A549 (cell line): ENCODE results near the gene CCDC102B. TPM values are rescaled to one million over a fixed set of nuclear protein-coding genes. Genes with fewer than 3 reads are reported as not detected.

Experiments
- ATAC-seq, 2 experiments: fragments of 200-7000 bp in 1 of 2; fragments of >200 bp in 1 of 2; cut with Nextera tagmentation in 1 of 2; cut with Tn5 transposase in 1 of 2; 3 replicates each; pipeline versions ENCODE4 v1.8.0 to v1.9.1; 2018 to 2020; ENCODE audit warnings: mild to moderate bottlenecking in 1 of 2, moderate library complexity in 1 of 2
- CTCF ChIA-PET: fragments of 300-600 bp; sonication (Branson Sonifier 250); formaldehyde crosslinking; extraction: SDS; loops from one replicate; lab custom pipeline; 2021; ENCODE audit warnings: antibody characterized with exemption, inconsistent platforms; lab: Yijun Ruan, JAX
- POLR2A ChIA-PET: fragments of 350-600 bp; formaldehyde crosslinking; extraction: SDS; loops from one replicate; lab custom pipeline; 2021; ENCODE audit warnings: antibody characterized with exemption, inconsistent platforms; lab: Yijun Ruan, JAX
- DNase-seq, 2 experiments: peaks; one replicate each; pipeline versions ENCODE4 v3.0.0 to v3.0.0-alpha.2; 2011 to 2016; ENCODE audit warnings: low read depth in 1 of 2, low spot score in 1 of 2
- FAIRE-seq: peaks from 2 replicates; lab custom pipeline; 2011; peaks lifted over from hg19 to GRCh38; lab: Jason Lieb, UNC
- H3K27ac ChIP-seq, 2 experiments: fragments of >200 bp; sonication (Bioruptor Twin); formaldehyde crosslinking; 3 replicates each; pipeline ENCODE4 v1.5.1; 2016 to 2017
- H3K4me1 ChIP-seq: fragments of >200 bp; sonication (Bioruptor Twin); formaldehyde crosslinking; 3 replicates; pipeline ENCODE4 v1.6.1; 2016
- H3K4me2 ChIP-seq: fragments of >200 bp; sonication (Bioruptor Twin); formaldehyde crosslinking; 3 replicates; pipeline ENCODE4 v1.6.1; 2016
- H3K4me3 ChIP-seq: fragments of >200 bp; sonication (Bioruptor Twin); formaldehyde crosslinking; 3 replicates; pipeline ENCODE4 v1.5.1; 2016
- H3K9me3 ChIP-seq: fragments of >200 bp; sonication (Bioruptor Twin); formaldehyde crosslinking; 3 replicates; pipeline ENCODE4 v1.6.1; 2016
- BHLHE40 ChIP-seq: IDR thresholded peaks from 2 replicates; pipeline ENCODE4 v1.6.1; 2012; ENCODE audit warnings: low read depth, low read length, inconsistent platforms
- CHD2 ChIP-seq: fragments of 150-350 bp; IDR thresholded peaks from 2 replicates; pipeline ENCODE4 v1.6.1; 2014; ENCODE audit warnings: low read length; ENCODE audit not compliant: partially characterized antibody
- CHD4 ChIP-seq: fragments of 200-600 bp; sonication (generic); IDR thresholded peaks from 2 replicates; pipeline ENCODE4 v1.6.1; 2016; ENCODE audit warnings: antibody characterized with exemption, mild to moderate bottlenecking, borderline replicate concordance
- EHMT2 ChIP-seq: fragments of 200-600 bp; sonication (generic); IDR thresholded peaks from 2 replicates; pipeline ENCODE4 v1.6.1; 2016; ENCODE audit warnings: antibody characterized with exemption, low read depth, mild to moderate bottlenecking, moderate library complexity
- ELK1 ChIP-seq: fragments of 150-350 bp; IDR thresholded peaks from 2 replicates; pipeline ENCODE4 v1.6.1; 2014; ENCODE audit warnings: low read depth, mild to moderate bottlenecking, low read length
- ESRRA ChIP-seq: fragments of 150-350 bp; IDR thresholded peaks from 2 replicates; pipeline ENCODE4 v1.6.1; 2014; ENCODE audit warnings: mild to moderate bottlenecking, low read length, borderline replicate concordance
- HES2 ChIP-seq: fragments of >200 bp; sonication (Bioruptor Twin); formaldehyde crosslinking; IDR thresholded peaks from 2 replicates; pipeline ENCODE4 v1.6.1; 2016
- HEYL ChIP-seq: fragments of 250-450 bp; sonication (Bioruptor Pico); IDR thresholded peaks from 2 replicates; pipeline ENCODE4 v1.8.0; 2021; ENCODE audit warnings: mild to moderate bottlenecking, moderate library complexity
- HOXA7 ChIP-seq: fragments of 250-450 bp; sonication (Bioruptor Pico); IDR thresholded peaks from 2 replicates; pipeline ENCODE4 v1.5.0; 2020; ENCODE audit warnings: mild to moderate bottlenecking, moderate library complexity
- MAFK ChIP-seq: fragments of 450-650 bp; IDR thresholded peaks from 2 replicates; pipeline ENCODE4 v1.6.1; 2014; ENCODE audit not compliant: partially characterized antibody
- MAZ ChIP-seq: fragments of 150-350 bp; IDR thresholded peaks from 2 replicates; pipeline ENCODE4 v1.6.1; 2014; ENCODE audit warnings: antibody characterized with exemption, low read depth, low read length, borderline replicate concordance
- MYC ChIP-seq: IDR thresholded peaks from 2 replicates; pipeline ENCODE4 v1.6.1; 2012; ENCODE audit warnings: mild to moderate bottlenecking, inconsistent platforms, low read length, improper control_type of control experiment, borderline replicate concordance
- NFE2L2 ChIP-seq: fragments of 150-350 bp; conservative IDR thresholded peaks from 2 replicates; pipeline ENCODE4 v1.6.1; 2014; ENCODE audit warnings: low read length
- NPAS2 ChIP-seq: fragments of 250-450 bp; sonication (Bioruptor Pico); IDR thresholded peaks from 2 replicates; pipeline ENCODE4 v1.8.0; 2022; ENCODE audit warnings: mild to moderate bottlenecking, moderate library complexity, borderline replicate concordance
- PHF8 ChIP-seq: fragments of 200-600 bp; sonication (generic); IDR thresholded peaks from 2 replicates; pipeline ENCODE4 v1.6.1; 2016; ENCODE audit warnings: low read depth, mild to moderate bottlenecking, antibody characterized with exemption, moderate library complexity, borderline replicate concordance
- RAD21 ChIP-seq, 2 experiments: fragments of >200 bp in 1 of 2; sonication (Bioruptor Twin) in 1 of 2; formaldehyde crosslinking in 1 of 2; IDR thresholded peaks in 1 of 2; conservative IDR thresholded peaks in 1 of 2; 2 replicates in 1 of 2; 3 replicates in 1 of 2; pipeline ENCODE4 v1.6.1; 2012 to 2018; ENCODE audit warnings: inconsistent platforms in 1 of 2
- REST ChIP-seq: fragments of 200-600 bp; sonication (generic); IDR thresholded peaks from 2 replicates; pipeline ENCODE4 v1.6.1; 2016; ENCODE audit warnings: antibody characterized with exemption, mild to moderate bottlenecking, moderate library complexity
- SREBF2 ChIP-seq: fragments of 450-650 bp; IDR thresholded peaks from 2 replicates; pipeline ENCODE4 v1.6.1; 2014; ENCODE audit warnings: mild to moderate bottlenecking, moderate library complexity
- TFCP2L1 ChIP-seq: fragments of 250-450 bp; sonication (Bioruptor Pico); IDR thresholded peaks from 2 replicates; pipeline ENCODE4 v1.5.0; 2021; ENCODE audit warnings: mild to moderate bottlenecking
- TP53 ChIP-seq: fragments of 250-450 bp; sonication (Bioruptor Pico); IDR thresholded peaks from 2 replicates; pipeline ENCODE4 v1.5.0; 2021; ENCODE audit warnings: mild to moderate bottlenecking, moderate library complexity
- ZC3H11A ChIP-seq: fragments of 450-650 bp; IDR thresholded peaks from 2 replicates; pipeline ENCODE4 v1.6.1; 2014; ENCODE audit warnings: antibody characterized with exemption, mild to moderate bottlenecking
- ZFP36 ChIP-seq: fragments of 450-650 bp; IDR thresholded peaks from 2 replicates; pipeline ENCODE4 v1.6.1; 2014; ENCODE audit warnings: borderline replicate concordance; ENCODE audit not compliant: partially characterized antibody
- WGBS: methylation state at CpG from one replicate; pipeline ENCODE4 v1.1.6; 2017; ENCODE audit errors: missing lambda C conversion rate; 5-methylcytosine and 5-hydroxymethylcytosine counted together
- polyA plus RNA-seq, 4 experiments: library from polyadenylated mRNA; depleted of rRNA in 3 of 4; stranded (reverse); fragments of >200 nt; fragmentation: RNase III in 1 of 4; extraction: RNeasy Plus Mini Kit Qiagen cat#74134 plus additional on column Dnase treatment in 1 of 4; gene quantifications; 2 replicates in 3 of 4; 3 replicates in 1 of 4; pipeline ENCODE4 v1.2.3, GENCODE V29; 2011 to 2017
- TF ChIP-seq, protein P1 (sequence below): fragments of >200 bp; sonication (Bioruptor Twin); formaldehyde crosslinking; IDR thresholded peaks from 3 replicates; pipeline ENCODE4 v1.5.1; 2016
- TF ChIP-seq, protein P2 (sequence below): fragments of 250-450 bp; sonication (Bioruptor Pico); IDR thresholded peaks from 2 replicates; pipeline ENCODE4 v1.5.0; 2020; ENCODE audit warnings: low read depth, mild to moderate bottlenecking, moderate library complexity
- TF ChIP-seq, protein P3 (sequence below): IDR thresholded peaks from 2 replicates; pipeline ENCODE4 v1.6.1; 2012

Gene CCDC102B
- polyA plus RNA-seq, 2 of the 4 experiments (the other 2 are of a cell fraction) = 1.2 to 1.6 TPM

DNA sequence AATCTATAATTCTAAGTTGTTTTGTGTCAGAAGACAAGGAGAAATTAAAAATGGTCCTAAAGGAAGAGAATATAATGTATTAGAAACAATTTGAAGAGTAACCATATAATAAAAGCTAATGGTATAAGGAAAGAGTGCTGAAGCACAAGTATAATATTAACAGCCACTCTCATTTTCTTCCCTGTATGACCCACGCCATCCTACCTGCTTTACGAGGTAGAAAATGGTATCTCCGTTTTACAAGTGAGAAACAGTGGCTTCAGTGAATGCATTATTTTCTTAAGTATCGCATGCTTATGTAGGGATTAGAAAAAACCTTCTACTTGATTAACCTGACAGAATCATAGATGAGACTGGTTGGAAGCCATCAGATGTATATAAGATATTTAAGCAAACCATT is 266.2 kb downstream of the CCDC102B start:
- no peak for TF ChIP-seq ESRRA
- no peak for TF ChIP-seq HOXA7
- no peak for TF ChIP-seq ZC3H11A
- TF ChIP-seq, protein P1, sequence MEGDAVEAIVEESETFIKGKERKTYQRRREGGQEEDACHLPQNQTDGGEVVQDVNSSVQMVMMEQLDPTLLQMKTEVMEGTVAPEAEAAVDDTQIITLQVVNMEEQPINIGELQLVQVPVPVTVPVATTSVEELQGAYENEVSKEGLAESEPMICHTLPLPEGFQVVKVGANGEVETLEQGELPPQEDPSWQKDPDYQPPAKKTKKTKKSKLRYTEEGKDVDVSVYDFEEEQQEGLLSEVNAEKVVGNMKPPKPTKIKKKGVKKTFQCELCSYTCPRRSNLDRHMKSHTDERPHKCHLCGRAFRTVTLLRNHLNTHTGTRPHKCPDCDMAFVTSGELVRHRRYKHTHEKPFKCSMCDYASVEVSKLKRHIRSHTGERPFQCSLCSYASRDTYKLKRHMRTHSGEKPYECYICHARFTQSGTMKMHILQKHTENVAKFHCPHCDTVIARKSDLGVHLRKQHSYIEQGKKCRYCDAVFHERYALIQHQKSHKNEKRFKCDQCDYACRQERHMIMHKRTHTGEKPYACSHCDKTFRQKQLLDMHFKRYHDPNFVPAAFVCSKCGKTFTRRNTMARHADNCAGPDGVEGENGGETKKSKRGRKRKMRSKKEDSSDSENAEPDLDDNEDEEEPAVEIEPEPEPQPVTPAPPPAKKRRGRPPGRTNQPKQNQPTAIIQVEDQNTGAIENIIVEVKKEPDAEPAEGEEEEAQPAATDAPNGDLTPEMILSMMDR = no peak
- TF ChIP-seq CHD2 = no peak
- TF ChIP-seq, protein P2, sequence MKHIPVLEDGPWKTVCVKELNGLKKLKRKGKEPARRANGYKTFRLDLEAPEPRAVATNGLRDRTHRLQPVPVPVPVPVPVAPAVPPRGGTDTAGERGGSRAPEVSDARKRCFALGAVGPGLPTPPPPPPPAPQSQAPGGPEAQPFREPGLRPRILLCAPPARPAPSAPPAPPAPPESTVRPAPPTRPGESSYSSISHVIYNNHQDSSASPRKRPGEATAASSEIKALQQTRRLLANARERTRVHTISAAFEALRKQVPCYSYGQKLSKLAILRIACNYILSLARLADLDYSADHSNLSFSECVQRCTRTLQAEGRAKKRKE = no peak
- TF ChIP-seq CHD4 = no peak
- no peak for TF ChIP-seq TFCP2L1 (CRISPR knock-in tag)
- TF ChIP-seq, protein P3, sequence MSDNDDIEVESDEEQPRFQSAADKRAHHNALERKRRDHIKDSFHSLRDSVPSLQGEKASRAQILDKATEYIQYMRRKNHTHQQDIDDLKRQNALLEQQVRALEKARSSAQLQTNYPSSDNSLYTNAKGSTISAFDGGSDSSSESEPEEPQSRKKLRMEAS = no peak
- no peak for TF ChIP-seq HES2
- TF ChIP-seq SREBF2 = no peak
- TF ChIP-seq NPAS2 (CRISPR knock-in tag) = no peak
- no peak for TF ChIP-seq MAFK
- TF ChIP-seq TP53 = no peak
- TF ChIP-seq REST = no peak
- TF ChIP-seq RAD21 (conservative IDR thresholded peaks at IDR 0.05 in 1 of 2, IDR thresholded peaks at IDR 0.05 in 1 of 2) = no peak
- TF ChIP-seq NFE2L2 = no peak
- TF ChIP-seq EHMT2 = no peak
- no peak for TF ChIP-seq ELK1
- no peak for TF ChIP-seq MAZ
- no peak for FAIRE-seq
- Histone ChIP-seq H3K4me3 (no peak overlapping the region), H3K27ac (no peak overlapping the region), H3K9me3 (no peaks in the 10 kb centered on the region), H3K4me2 (no peak overlapping the region), H3K4me1 (no peaks in the 10 kb centered on the region)
- DNase-seq = no peak
- POLR2A ChIA-PET = no interaction called here
- ATAC-seq = no peak
- WGBS = 2% methylated on average over 4 of the region's 4 CpGs
- CTCF ChIA-PET = no interaction called here

- TF ChIP-seq ESRRA (no peak), ZFP36 (no peak), NPAS2 (CRISPR knock-in tag) (no peak), BHLHE40 (no peak), HEYL (no peak), PHF8 (no peak), SREBF2 (no peak), MYC (no peak), NFE2L2 (no peak)
- TF ChIP-seq, protein P3 = no peak
- TF ChIP-seq, protein P1 = no peak
- 0% methylated on average over 1 of the region's 1 CpG for WGBS
- ATAC-seq = no peak
- ChIA-PET POLR2A (no interaction called here), CTCF (no interaction called here)
- Histone ChIP-seq H3K4me1 (no peaks in the 10 kb centered on the region), H3K4me2 (no peak overlapping the region), H3K9me3 (no peaks in the 10 kb centered on the region), H3K4me3 (no peak overlapping the region), H3K27ac (no peak overlapping the region)
- DNase-seq = no peak
- no peak for FAIRE-seq
Measured at GRCh38 chr18:69067048-69067447, 269.2 kb downstream of the CCDC102B start.
